Measurements from ENCODE around the gene USP44. TPM values are rescaled to one million over a fixed set of nuclear protein-coding genes. Genes with fewer than 3 reads are reported as not detected.
A peak's percentile ranks its signal among the peaks of the same experiment; 100 is the strongest.

USP44 gene
- total and polyA plus RNA-seq, 10 donors = 0.88 to 7.2 (median 3.5) TPM

GRCh38 chr12:95473884-95474659, 77.2 kb downstream of the USP44 start, which contains the start of gene METAP2:
METAP2 (plus strand) TSS chr12:95474152; CDS start chr12:95474180, 28 bp downstream.
- H3K36me3 ChIP-seq = peaks cover 0 to 33% (median 20%) of the 10 kb centered on the region in 6 donors
- peak within 1 kb of the TSS; percentile 81 to 94 (median 92) for H3K27ac ChIP-seq
- H3K4me1 ChIP-seq = peaks cover 17 to 57% (median 38%) of the 10 kb centered on the region in 6 donors
- peak within 1 kb of the TSS; percentile 65 to 93 (median 80) for H3K4me3 ChIP-seq
- peak; percentile 98 for DNase-seq
- no peaks in the 10 kb centered on the region for H3K27me3 ChIP-seq (replicated peaks in 1 of 7)
- intact Hi-C loops (cut with DNase I; ENCODE audit: low total_unique reads) = loop anchor here (10.0 kb wide), 1 partner anchor 259 kb away; the partner anchor contains the start of genes FGD6 and VEZT
- TF ChIP-seq POLR2AphosphoS5 (IDR thresholded peaks at IDR 0.05) = peak; percentile 98 to 99 (median 98)
- TF ChIP-seq, protein P1, sequence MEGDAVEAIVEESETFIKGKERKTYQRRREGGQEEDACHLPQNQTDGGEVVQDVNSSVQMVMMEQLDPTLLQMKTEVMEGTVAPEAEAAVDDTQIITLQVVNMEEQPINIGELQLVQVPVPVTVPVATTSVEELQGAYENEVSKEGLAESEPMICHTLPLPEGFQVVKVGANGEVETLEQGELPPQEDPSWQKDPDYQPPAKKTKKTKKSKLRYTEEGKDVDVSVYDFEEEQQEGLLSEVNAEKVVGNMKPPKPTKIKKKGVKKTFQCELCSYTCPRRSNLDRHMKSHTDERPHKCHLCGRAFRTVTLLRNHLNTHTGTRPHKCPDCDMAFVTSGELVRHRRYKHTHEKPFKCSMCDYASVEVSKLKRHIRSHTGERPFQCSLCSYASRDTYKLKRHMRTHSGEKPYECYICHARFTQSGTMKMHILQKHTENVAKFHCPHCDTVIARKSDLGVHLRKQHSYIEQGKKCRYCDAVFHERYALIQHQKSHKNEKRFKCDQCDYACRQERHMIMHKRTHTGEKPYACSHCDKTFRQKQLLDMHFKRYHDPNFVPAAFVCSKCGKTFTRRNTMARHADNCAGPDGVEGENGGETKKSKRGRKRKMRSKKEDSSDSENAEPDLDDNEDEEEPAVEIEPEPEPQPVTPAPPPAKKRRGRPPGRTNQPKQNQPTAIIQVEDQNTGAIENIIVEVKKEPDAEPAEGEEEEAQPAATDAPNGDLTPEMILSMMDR (IDR thresholded peaks at IDR 0.05 in 8 of 11, conservative IDR thresholded peaks at IDR 0.05 in 3 of 11) = no peak
- TF ChIP-seq POLR2A (IDR thresholded peaks at IDR 0.05) = peak in 2 of 3 donors; percentile 69 to 90
- 0% methylated on average over 39 to 49 of the region's 49 CpGs for WGBS, 5 donors
- no peaks in the 10 kb centered on the region for H3K9me3 ChIP-seq

DNA sequence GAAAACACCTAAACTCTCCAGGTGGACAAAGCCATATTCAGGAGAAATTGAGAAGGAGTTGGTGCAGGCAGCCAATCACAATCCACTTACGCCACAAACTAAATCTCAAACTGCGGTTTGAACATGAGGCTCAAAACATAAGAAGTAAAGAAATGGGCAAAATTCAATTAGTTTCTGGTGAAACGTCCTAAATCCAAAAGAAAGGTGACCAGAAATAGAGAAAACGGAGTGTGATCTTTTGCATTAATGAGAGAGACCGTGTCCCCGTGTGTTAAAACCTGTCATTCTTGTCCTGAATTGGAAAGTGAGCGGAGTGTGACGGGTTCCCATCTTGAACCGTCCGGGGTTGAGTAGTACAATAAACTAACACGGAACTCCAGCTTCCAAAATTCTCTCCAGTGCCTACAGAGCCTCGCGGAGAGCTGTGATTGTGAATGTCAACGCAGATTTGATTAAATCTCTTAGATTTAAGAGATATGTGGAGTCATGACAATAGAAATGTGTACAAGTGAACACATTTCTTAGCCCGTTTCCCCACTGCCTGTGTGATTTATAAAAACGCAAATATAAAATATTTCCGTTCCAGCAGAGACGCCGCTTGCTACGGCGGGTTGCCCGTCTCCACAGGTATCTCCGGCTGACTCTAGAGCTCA, 77.9 kb downstream of the USP44 start:
- Histone ChIP-seq H3K9me3 (no peaks in the 10 kb centered on the region), H3K27me3 (replicated peaks in 1 of 7) (no peaks in the 10 kb centered on the region), H3K4me3 (peak overlapping the region; percentile 65 to 93 (median 80)), H3K36me3 (peaks cover 0 to 26% (median 15%) of the 10 kb centered on the region in 6 donors), H3K27ac (peak overlapping the region; percentile 81 to 94 (median 92)), H3K4me1 (peaks cover 17 to 50% (median 32%) of the 10 kb centered on the region in 6 donors)
- intact Hi-C loops (cut with DNase I; ENCODE audit: low total_unique reads) = loop anchor here (10.0 kb wide), 1 partner anchor 259 kb away; the partner anchor contains the start of genes FGD6 and VEZT
- 0 to 1% (median 0%) methylated on average over 23 of the region's 23 CpGs for WGBS, 5 donors
- no peak for DNase-seq
- TF ChIP-seq POLR2AphosphoS5 (IDR thresholded peaks at IDR 0.05) (no peak), POLR2A (IDR thresholded peaks at IDR 0.05) (no peak)
- TF ChIP-seq, protein P1 (IDR thresholded peaks at IDR 0.05 in 8 of 11, conservative IDR thresholded peaks at IDR 0.05 in 3 of 11) = no peak

DNA sequence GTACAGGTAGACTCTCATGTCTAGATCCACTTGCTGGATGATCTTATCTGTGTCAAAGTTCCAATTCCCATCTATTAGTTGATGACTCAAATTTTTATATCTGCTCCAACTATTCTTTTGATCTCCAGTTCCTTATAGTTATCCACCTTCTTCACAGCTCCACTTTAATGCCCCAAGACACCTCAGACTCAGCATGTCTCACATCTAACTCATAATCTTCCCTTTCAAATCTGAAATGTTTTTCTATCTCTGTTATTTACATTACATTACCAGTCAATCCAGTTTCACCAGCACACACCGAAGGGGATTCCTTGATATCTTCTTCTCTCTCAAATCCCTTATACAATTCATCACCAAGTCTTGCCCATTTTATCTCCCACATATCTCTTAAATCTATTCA, 81.0 kb downstream of the USP44 start:
- intact Hi-C loops (cut with DNase I; ENCODE audit: low total_unique reads) = loop anchor here (10.0 kb wide), 1 partner anchor 255 kb away; the partner anchor contains the start of genes FGD6 and VEZT

More for the DNA sequence above, 81.0 kb downstream of the USP44 start:
- TF ChIP-seq POLR2A (IDR thresholded peaks at IDR 0.05) (no peak), POLR2AphosphoS5 (IDR thresholded peaks at IDR 0.05) (no peak)
- TF ChIP-seq, protein P1 (IDR thresholded peaks at IDR 0.05 in 8 of 11, conservative IDR thresholded peaks at IDR 0.05 in 3 of 11) = no peak
- Histone ChIP-seq H3K27me3 (replicated peaks in 1 of 7) (no peaks in the 10 kb centered on the region), H3K36me3 (no peaks in the 10 kb centered on the region), H3K4me1 (peaks cover 8 to 21% (median 13%) of the 10 kb centered on the region in 6 donors), H3K9me3 (no peaks in the 10 kb centered on the region), H3K4me3 (no peak overlapping the region), H3K27ac (no peak overlapping the region)
- no peak for DNase-seq
- 88 to 97% (median 92%) methylated on average over 1 of the region's 1 CpG for WGBS, 5 donors

Other genes with a start within 250 kb of the USP44 start
- gene METAP2, start 77.3 kb downstream of the USP44 start, total RNA-seq = 10 to 100 TPM; 35.1 to 69.2 (median 48.3) TPM
- 10 to 100 TPM; 29.8 to 46.0 (median 38.3) TPM for gene METAP2, start 77.3 kb downstream of the USP44 start, polyA plus RNA-seq
- 100 to 1,000 TPM; 207 to 482 (median 350) TPM for gene NTN4, start 239.3 kb upstream of the USP44 start, total RNA-seq
- 10 to 100 TPM; 17.6 to 54.0 (median 22.9) TPM for gene NTN4, start 239.3 kb upstream of the USP44 start, polyA plus RNA-seq

All from spleen (tissue), 11 donors.